Sigmoid colon (tissue), 4 donors: ENCODE data around the gene THAP11.

Source experiments
- CTCF ChIP-seq, 4 experiments: fragments of 450-650 bp in 3 of 4; fragments of 200-600 bp in 1 of 4; IDR thresholded peaks; one replicate each; pipeline ENCODE4 v1.5.1; 2016 to 2019; ENCODE audit warnings: antibody characterized with exemption in 4 of 4, mild to moderate bottlenecking in 3 of 4, moderate library complexity in 2 of 4
- EP300 ChIP-seq, 4 donors: sonication (generic); formaldehyde crosslinking; IDR thresholded peaks; one replicate each; pipeline ENCODE4 v1.6.1; 2017; ENCODE audit warnings: antibody characterized with exemption in 4 of 4
- POLR2A ChIP-seq, 2 donors: fragments of 450-650 bp; IDR thresholded peaks; one replicate each; pipeline ENCODE4 v1.6.1; 2016; ENCODE audit warnings: antibody characterized with exemption in 2 of 2, mild to moderate bottlenecking in 2 of 2, moderate library complexity in 2 of 2
- POLR2AphosphoS5 ChIP-seq, 4 donors: sonication (generic); formaldehyde crosslinking; IDR thresholded peaks; one replicate each; pipeline ENCODE4 v1.6.1; 2017; ENCODE audit warnings: antibody characterized with exemption in 4 of 4

DNA sequence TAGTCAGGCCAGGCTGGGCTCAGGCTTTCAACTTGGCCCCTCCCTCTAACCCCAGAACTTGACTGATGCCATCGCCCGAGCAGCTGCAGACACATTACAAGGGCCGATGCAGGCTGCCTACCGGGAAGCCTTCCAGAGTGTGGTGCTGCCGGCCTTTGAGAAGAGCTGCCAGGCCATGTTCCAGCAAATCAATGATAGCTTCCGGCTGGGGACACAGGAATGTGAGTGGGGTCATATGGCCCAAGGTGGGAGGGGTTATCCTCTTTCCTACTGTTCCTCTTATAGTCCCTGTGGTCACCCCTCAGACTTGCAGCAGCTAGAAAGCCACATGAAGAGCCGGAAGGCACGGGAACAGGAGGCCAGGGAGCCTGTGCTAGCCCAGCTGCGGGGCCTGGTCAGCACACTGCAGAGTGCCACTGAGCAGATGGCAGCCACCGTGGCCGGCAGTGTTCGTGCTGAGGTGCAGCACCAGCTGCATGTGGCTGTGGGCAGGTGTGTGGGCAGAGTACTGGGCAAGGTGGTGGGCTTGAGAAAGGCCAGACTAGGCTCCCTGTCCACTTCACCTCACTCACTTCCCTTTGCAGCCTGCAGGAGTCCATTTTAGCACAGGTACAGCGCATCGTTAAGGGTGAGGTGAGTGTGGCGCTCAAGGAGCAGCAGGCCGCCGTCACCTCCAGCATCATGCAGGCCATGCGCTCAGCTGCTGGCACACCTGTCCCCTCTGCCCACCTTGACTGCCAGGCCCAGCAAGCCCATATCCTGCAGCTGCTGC is 40.4 kb downstream of the THAP11 start:
- TF ChIP-seq EP300 (IDR thresholded peaks at IDR 0.05) (no peak), CTCF (IDR thresholded peaks at IDR 0.05) (no peak), POLR2AphosphoS5 (IDR thresholded peaks at IDR 0.05) (no peak), POLR2A (IDR thresholded peaks at IDR 0.05) (no peak)
